Measurements from ENCODE around the gene CCRL2. TPM values are rescaled to one million over a fixed set of nuclear protein-coding genes. Genes with fewer than 3 reads are reported as not detected.
"Not testable (repeated sequence)": the region's sequence is repeated elsewhere in the genome, so short reads cannot be mapped to it uniquely, and the experiment has no call there.

The CCRL2 gene
- total RNA-seq, 1 experiment from 2014 or later, result 5.4 TPM

DNA sequence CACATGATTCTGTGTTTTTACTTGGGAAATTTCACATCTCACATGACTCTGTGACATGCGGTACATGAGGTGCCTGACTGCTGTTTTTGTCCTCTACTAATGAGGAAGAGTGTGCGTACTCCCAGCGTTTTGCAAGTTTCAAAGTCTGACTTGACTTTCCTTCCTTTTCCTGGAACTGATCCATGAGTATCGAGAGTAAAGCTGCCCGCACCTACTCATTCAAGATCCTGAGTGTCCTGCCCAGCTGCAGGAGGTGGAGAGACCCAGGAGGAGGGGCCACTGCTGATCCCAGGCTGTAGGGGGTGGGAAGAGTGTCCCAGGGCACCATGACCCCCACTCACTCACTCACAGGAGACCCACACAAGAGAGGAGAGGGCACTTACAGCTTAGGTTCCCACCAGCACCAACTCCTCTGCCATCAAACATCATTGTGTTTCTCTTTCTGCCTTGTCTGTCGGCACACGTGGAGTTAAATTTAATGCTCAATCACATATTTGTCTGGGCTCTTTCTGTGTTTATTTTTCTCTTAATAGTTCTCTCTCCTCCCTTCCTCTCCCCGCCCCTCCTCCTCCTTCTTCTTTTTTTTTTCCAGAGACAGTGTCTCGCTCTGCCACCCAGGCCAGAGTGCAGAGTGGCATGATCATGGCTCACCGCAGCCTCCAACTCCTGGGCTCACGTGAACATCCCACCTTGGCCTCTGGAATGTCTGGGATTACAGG is 1.6 kb upstream of the CCRL2 start:
- no peak for DNase-seq (ENCODE audit: low read depth)

DNA sequence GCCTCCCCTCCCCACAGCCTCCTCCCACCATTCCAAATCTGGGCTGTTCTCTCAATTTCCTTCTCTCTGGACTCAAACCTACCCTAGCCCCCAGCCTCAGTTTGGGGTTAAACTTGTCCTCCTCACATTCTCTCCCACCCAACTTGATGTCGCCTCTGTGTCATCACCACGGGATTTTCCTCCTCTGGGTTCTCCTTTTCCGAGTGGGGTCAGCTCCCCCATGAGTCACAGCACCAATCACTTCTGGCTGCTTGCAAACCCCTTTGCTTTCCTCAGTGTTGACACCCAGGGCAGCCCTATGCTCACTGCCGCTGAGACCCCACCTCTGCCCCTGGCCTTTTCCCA is 644 bp upstream of the CCRL2 start:
- DNase-seq (ENCODE audit: low read depth), result no peak

DNA sequence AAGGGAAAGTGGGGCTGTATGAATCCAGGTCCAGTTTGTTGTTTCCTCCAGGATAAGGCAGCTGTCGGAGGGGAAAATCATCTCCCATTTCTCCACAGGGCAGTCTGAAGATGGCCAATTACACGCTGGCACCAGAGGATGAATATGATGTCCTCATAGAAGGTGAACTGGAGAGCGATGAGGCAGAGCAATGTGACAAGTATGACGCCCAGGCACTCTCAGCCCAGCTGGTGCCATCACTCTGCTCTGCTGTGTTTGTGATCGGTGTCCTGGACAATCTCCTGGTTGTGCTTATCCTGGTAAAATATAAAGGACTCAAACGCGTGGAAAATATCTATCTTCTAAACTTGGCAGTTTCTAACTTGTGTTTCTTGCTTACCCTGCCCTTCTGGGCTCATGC is 911 bp downstream of the CCRL2 start:
- peak; percentile 87 for DNase-seq (ENCODE audit: low read depth)

DNA sequence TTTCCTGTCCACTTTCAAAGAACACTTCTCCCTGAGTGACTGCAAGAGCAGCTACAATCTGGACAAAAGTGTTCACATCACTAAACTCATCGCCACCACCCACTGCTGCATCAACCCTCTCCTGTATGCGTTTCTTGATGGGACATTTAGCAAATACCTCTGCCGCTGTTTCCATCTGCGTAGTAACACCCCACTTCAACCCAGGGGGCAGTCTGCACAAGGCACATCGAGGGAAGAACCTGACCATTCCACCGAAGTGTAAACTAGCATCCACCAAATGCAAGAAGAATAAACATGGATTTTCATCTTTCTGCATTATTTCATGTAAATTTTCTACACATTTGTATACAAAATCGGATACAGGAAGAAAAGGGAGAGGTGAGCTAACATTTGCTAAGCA is 1.8 kb downstream of the CCRL2 start:
- no peak for DNase-seq (ENCODE audit: low read depth)

DNA sequence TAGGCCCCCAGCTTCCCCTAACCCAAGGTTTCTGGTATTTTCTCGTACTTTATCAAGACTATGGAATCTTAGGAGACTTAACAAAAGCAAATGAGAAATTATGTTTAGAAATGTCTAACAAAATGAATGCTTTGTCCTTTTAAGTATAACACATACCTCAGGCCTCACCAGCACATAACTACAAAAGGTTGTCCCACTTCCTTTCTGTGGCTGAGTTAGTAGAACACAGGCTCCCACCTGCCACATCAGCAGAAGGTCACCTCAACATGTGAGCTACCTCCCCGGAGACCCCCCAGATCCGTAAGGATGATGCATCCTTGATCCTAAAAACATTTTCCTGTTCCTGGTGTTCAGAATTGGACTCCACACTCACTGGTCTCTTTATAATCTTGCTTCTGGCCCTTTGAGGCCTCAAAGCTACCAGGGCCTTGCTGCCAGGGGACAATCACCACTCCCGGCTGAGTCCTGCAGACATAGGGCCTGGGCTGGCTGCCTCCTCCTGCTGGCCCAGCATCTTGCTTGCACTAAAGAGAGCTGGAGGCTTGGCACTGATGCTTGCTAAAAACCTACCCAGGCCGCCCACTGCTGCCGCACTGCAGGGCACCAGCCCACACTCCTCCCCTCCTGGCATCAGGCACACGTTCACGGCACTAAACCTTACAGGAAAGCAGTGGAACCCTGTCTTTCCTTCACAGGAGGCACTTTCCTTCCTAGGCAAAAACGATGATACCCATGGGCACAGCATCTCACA is 2.9 kb downstream of the CCRL2 start:
- DNase-seq (ENCODE audit: low read depth), result no peak

DNA sequence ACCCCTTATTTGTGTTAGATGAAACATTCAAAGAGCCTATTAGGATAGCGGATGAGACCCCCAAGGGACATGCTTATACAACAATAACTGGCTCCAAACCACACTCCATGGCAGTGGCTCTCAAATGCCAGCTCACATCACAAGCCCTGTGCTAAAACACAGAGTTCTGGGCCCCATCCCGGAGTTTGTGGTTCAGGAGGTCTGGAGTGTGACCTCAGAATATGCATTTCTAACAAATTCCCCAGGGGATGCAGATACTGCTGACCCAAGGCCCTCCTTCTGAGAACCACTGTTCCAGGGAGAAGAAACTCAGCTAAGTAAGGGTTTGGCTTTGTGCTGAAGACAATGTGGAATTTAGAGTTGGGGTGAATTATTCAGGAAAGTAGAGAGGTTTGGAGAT is 3.6 kb downstream of the CCRL2 start:
- DNase-seq (ENCODE audit: low read depth), result peak; percentile 48

DNA sequence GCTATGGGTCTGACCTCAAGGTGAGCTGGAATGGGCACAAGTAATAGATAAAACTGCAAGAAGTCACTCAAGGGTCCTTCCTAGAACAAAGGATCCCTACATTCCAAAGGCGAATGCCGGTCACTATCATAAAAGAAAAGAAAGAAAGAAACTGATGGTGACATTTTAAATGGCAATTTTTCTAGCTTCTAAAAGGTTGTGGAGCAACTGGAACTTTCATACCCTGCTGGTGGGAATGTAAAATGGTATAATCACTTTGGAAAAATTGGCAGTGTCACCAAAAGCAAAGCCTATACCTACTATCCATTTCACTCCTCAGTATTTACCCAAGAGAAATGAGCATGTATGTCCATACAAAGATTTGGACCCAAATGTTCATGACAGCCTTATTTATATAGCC is 4.2 kb downstream of the CCRL2 start:
- DNase-seq (ENCODE audit: low read depth), result no peak

DNA sequence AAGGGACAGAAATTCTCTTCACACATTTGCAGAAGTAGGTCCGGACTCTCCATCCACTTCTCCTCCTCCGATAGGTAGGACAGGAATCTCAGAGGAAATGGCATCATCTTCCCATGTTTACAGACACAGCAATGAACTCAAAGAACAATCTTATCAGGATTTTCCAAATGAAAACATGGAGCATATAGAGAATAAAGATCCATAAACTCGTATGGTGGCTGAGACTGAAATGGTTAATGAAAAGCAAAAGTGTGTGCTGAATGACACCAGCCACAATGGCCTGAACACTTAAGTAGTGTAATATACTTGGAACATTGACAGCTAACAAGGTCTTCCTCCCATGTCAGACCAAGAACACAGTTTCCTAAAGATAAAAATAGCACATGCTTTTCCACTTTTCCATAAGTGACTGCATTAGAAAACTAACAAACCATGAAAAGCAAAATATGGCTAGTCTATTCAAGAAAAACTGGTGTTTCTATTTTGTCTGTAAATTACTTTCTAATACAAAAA is 5.8 kb downstream of the CCRL2 start:
- DNase-seq (ENCODE audit: low read depth), result no peak

DNA sequence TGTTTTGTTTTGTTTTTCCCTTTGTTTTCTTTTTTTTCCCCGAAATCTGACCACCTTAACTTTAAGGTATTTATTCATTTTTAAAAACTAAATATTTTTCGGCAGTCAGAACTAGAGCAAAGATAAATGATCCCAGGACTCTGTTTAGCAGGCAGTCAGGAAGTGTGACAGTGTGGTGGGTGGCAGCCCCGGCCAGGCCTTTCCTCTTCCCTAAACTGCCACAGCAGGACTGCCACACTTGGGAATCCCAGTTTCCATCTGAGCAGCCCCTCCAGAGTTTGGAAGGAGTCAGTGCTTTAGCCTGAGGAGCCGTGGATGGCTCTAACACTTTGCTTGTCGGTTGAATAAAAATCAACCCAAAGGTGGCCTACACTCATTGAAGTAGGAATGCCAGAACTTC is 6.9 kb downstream of the CCRL2 start:
- DNase-seq (ENCODE audit: low read depth), result no peak

DNA sequence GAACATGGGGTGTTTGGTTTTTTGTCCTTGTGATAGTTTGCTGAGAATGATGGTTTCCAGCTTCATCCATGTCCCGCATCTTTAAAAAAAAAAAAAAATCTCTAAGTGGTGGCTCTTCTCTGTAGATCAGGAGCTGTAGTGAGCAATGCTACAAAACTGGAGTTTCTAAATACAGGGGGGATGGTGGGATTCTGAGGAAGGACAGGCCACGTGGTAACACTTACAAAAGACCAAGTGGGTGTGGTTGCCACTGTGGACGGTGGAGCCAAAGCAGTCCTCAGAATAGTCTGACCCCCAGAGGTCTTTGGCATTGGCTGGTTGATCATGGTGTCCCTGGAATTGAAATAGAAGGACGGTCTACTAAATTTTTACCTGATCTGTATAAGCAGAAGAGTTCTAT is 7.7 kb downstream of the CCRL2 start:
- no peak for DNase-seq (ENCODE audit: low read depth)

DNA sequence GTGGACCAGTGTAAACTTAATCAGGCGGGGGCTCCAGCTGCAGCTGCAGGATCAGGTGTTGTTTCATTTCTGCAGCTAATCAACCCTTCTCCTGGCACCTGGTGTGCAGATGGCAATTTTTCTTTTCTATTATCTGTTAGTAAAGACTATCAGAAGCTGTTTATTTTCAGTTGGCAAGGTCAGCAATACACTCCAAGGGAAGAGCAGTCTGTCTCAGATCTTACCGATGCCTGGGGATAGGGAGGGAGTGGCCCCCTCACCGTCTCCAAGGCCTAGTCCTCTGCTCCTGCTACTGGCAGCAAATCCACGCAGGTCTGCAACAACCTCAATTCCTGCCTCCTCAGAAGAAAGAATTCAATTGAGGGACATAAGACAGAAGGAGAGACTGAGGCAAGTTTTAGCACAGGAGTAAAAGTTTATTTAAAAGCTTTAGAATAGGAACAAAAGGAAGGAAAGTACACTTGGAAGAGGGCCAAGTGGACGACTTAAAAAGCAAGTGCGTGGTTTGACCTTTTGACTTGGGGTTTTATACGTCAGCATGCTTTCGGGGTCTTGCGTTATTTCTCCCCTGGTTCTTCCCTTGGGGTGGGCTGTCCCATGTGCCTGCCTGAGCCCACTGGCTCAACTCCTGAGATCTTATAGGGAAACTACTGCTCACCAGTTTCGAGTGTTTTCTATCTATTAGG is 9.2 kb downstream of the CCRL2 start:
- DNase-seq (ENCODE audit: low read depth), result no peak

DNA sequence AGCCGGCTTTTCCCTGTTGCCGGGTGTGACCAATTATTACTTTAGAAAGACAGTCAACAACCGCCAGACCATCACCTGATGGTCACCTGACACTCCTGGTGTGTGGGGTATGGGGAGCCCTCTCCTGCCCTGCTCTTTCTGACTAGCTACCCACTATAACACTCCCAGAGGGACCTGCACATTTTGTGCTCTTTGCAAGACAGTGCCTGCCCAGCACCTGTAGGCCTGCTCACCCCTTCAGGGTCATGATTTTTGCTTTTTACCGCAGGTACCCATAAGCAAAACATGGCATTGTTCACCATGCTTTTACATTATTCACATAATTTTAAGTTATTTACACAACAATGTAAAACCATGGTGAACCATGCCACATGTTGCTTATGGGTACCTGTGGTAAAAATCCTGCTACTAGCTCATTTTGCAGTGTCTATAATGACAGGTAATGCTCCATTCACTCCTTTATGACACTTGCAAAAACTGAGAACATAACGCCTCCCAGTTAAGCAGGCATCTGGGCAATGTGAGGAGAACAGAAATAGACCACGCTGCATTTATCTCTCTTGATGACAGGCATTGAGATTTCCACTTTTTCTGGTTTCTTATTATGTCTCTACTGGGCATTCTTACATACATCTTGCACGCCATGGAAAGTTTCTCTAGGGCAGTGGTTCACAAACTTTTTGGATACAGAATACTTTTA is 9.9 kb downstream of the CCRL2 start:
- no peak for DNase-seq (ENCODE audit: low read depth)

DNA sequence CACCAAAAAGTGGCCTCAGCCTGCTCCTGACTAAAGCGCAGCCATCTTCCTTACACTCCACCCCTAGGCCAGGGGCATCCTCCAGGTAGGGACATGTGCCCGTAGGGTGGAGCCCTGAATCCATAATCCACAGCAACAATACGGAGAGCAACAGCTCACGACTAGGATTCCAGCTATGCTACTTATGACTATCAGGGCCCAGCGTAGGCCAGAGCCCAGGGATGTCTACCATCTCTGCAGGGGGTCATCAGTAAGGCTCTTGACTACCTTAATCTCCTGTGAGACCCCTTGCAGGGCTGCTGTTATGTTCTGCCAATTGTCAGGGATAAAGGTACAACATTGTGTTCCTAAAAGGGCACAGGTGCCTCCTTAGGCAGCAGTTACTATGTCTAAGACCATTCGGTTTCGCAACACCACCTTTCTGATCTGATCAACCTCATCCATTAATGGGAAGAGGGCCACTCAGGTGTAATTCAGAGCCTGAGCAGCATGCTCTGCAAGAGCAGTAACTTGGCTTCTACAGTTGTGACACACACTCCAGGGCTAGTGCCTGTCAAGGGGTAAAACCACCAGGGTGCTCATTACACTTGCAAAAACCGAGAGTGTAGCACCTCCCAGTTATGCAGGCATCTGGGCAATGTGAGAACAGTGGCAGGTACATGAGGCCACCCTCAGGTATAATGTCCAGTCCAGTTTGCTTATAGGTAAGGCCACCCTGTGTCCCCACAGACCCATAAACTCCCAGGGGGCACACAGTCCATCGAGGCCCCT is 11.0 kb downstream of the CCRL2 start:
- no peak for DNase-seq (ENCODE audit: low read depth)

DNA sequence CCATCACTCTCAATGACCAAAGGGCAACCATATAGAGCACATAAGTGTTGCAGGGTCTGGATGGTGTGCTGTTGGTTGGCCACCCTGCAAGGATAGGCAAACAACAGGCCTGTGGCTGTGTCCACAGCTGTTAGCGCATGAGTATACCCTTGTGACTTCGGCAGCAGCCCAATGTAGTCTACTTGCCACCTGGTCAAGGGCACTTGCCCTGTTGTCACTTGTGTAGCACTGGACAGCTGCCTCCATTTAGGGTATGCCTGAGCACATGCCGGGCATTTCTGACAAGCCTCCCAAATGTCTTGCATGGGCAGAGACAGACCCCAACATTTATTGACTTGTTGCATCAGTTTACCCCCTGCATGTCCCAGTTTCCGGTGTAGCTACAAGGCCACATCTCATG is 12.8 kb downstream of the CCRL2 start:
- DNase-seq (ENCODE audit: low read depth), result no peak

DNA sequence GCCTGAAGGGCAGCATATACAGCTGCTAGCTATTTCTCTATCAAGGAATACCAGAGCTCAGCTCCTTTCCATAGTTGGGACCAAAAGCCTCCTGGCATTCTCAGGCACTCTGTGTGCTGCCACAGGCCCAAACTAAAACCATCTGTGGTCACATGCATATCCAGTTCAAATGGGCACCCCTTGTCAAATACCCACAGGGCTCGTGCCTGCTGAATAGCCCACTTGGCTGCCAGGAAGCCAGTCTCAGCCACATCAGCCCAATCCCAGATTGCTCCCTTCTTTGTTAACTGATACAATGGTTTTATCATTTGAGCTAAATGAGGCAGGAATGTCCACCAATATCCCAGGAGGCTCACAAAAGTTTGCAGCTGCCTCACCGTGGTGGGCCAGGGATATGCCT is 13.9 kb downstream of the CCRL2 start:
- no peak for DNase-seq (ENCODE audit: low read depth)

DNA sequence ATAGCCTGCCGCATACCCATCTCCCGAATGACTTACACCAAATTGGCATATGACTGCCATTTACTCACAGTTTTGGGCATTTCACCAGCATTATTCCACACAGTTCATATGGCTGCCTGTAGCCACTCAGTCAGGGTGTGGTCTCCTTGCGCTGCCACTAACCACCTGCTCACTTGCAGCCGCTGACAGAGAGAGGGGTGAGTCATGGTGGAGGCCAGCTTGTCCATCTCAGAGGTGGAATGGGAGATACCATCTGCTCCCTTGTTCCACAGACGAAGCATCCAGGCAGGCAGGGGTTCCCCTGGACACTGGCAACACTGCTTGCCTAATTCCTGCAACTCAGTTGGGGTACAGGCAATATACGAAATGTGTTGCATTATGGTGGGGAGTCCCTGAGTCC is 15.6 kb downstream of the CCRL2 start:
- peak; percentile 92 for DNase-seq (ENCODE audit: low read depth)

DNA sequence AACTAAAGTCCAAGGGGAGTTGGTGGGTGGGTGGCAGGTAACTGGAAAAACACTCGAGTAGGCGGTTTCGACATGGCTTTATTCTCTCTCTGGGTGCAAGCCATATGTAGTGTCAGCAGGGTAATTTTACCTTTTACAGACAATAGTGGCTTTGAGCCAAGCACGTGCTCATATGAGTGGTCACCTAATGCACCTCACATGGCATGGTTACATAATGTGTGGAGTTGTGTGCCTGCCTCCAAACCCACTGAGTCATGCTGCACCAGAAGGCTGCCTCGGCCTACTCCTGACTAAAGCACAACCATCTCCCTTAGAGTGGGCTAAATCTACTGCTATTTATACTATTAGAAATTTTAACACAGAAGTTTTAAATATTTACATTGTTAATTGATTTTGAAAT is 16.5 kb downstream of the CCRL2 start:
- peak; percentile 60 for DNase-seq (ENCODE audit: low read depth)

DNA sequence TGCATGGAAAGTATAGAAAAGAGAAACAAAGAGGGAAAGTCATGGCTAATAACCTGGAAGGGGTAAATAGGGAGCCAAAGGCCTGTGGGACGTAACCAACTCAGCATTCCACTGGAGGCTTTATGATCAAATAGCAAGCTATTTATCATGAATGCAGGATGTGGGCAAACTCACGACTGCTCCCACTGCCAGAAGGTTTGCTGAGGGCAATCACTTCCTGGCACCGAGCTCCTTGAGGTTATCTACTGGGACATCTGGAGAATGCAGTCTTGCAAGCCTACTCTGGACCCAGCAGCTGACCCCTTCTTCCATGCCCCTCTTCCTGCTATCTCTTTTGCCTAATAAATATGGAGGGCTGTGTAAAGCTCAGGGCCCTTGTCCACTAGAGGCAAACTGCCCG is 19.4 kb downstream of the CCRL2 start:
- DNase-seq (ENCODE audit: low read depth), result peak; percentile 42

DNA sequence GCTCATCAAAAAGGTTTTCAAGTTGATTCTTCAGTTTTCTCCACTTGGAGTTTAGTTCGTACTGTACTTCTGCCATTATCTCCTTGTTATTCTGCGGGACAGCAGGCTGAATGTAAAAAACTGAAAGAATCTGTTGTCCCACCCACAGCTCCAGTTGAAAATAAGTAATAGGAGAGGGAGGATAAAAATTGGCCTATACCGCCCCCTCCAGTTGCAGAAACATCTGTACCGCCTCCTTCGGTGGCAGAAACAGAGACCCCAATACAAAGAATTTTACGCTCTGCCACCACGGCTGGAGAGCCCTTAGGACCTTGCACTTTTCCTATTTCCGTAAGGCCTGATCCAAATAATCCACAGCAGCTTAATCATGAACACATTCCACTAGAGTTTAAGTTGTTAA is 20.3 kb downstream of the CCRL2 start:
- not testable (repeated sequence) for DNase-seq (ENCODE audit: low read depth)

DNA sequence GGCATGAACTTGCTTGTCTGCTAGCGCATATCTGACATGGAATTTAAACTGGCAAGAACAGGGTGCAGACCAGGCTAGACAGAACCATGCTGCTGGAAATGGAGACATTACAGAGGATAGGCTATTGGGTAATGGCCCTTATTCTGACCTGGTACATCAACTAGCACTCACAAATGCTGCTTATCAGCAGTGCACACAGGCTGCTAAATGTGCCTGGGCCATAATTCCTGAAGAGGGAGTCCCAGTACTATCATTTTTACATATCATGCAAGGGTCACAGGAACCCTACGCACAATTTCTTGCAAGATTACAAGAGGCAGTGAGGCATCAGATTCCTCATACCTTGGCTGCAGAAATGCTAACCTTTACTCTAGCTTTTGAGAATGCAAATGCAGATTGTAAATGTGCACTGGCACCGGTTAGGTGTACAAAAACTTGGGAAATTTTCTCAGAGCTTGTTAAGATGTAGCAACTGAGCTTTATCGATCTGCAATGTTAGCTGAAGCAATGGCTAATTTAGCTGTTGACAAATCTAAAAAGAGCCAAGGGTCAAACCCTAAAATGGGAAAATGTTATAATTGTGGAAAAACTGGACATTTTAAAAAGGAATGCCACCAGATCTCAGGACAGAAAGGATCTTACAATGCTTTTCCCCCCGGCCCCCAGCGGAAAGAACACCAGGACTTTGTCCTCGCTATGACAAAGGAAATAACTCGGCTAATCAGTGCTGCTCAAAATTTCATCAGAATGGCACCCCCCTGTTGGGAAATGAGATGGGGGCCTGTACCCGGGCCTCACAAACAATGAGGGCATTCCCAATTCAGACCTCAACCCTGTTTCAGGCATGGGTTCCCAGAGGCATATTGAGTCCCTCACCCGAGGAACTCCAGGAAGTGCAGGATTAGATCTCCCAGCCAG is 21.1 kb downstream of the CCRL2 start:
- no peak for DNase-seq (ENCODE audit: low read depth)
